Measurements from ENCODE around the gene HYLS1.

GRCh38 chr11:125930076-125930450 is 42.6 kb downstream of the HYLS1 start:
- TF ChIP-seq ZNF565 (CRISPR knock-in tag; conservative IDR thresholded peaks at IDR 0.05; ENCODE audit: low read depth) (no peak), TSHZ2 (CRISPR knock-in tag; IDR thresholded peaks at IDR 0.05) (no peak), POU6F1 (CRISPR knock-in tag; IDR thresholded peaks at IDR 0.05; ENCODE audit: borderline replicate concordance, low read depth) (no peak), ZNF70 (CRISPR knock-in tag; IDR thresholded peaks at IDR 0.05) (no peak), RARB (CRISPR knock-in tag; IDR thresholded peaks at IDR 0.05) (no peak), CSDC2 (CRISPR knock-in tag; IDR thresholded peaks at IDR 0.05) (no peak), ESRRG (CRISPR knock-in tag; IDR thresholded peaks at IDR 0.05) (no peak), ZFP30 (CRISPR knock-in tag; IDR thresholded peaks at IDR 0.05) (no peak), PATZ1 (CRISPR knock-in tag; IDR thresholded peaks at IDR 0.05; ENCODE audit: borderline replicate concordance) (no peak), ZFP3 (CRISPR knock-in tag; IDR thresholded peaks at IDR 0.05) (no peak)

Measured in SK-N-SH treated with all-trans-retinoic acid at 6 μM for 48 hours (cell line).